ENCODE measurements around the gene TBC1D1. TPM values are rescaled to one million over a fixed set of nuclear protein-coding genes. Genes with fewer than 3 reads are reported as not detected.

Gene TBC1D1
- total RNA-seq, 1 donor from 2014 or later: 92.7 TPM

DNA sequence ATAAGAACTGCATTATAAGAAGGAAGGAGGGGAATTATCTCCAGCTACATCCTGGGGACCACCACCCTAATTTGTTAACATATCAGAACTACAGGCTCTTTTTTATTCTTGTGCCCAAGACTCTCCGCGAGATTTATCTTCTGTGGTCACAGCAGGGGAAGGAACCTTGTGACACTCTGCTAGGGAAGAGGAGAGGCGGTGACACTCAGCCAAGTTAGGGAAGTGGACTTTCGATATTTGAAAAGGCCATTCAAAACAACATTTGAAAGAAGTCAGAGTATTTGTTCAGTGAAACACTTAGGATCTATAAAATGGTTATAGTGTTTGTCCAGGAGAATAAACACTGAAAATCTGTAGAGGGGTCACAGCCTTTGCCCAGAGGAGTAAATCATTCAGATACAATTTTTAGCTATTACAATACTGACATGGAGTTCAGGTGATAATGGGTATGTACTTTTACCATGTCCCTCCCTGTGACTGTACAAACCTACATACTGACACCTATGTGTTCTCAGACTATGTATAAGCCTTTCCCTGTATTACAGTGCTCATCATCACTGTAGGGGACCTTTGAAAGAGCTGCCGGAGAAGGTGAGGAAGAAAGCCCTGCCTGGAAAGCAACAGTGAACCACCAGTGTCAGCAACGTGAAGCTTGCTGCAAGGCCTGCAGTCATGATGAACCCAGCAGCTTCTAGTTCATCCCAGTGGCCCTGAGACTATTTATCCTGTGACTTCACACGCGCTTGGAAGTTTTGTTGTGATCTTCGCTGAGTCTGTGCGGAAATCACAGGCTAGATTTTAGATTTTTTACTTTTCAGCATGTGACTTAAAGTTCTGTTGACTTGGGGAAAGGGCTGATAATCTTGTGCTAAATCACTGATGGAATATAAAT is 60.8 kb downstream of the TBC1D1 start:
- TF ChIP-seq, protein P1, sequence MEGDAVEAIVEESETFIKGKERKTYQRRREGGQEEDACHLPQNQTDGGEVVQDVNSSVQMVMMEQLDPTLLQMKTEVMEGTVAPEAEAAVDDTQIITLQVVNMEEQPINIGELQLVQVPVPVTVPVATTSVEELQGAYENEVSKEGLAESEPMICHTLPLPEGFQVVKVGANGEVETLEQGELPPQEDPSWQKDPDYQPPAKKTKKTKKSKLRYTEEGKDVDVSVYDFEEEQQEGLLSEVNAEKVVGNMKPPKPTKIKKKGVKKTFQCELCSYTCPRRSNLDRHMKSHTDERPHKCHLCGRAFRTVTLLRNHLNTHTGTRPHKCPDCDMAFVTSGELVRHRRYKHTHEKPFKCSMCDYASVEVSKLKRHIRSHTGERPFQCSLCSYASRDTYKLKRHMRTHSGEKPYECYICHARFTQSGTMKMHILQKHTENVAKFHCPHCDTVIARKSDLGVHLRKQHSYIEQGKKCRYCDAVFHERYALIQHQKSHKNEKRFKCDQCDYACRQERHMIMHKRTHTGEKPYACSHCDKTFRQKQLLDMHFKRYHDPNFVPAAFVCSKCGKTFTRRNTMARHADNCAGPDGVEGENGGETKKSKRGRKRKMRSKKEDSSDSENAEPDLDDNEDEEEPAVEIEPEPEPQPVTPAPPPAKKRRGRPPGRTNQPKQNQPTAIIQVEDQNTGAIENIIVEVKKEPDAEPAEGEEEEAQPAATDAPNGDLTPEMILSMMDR (IDR thresholded peaks at IDR 0.05): no peak
- DNase-seq (ENCODE audit: low spot score): no peak
- Mint-ChIP-seq H3K27me3 (ENCODE audit: low read depth) (no peaks in the 10 kb centered on the region), H3K4me1 (ENCODE audit: low read depth) (peaks cover 8% of the 10 kb centered on the region), H3K9me3 (ENCODE audit: low read depth) (no peaks in the 10 kb centered on the region), H3K36me3 (ENCODE audit: low read depth) (peaks cover 2% of the 10 kb centered on the region), H3K27ac (ENCODE audit: unreplicated experiment) (no peak overlapping the region), H3K4me3 (ENCODE audit: unreplicated experiment) (no peak overlapping the region)

DNA sequence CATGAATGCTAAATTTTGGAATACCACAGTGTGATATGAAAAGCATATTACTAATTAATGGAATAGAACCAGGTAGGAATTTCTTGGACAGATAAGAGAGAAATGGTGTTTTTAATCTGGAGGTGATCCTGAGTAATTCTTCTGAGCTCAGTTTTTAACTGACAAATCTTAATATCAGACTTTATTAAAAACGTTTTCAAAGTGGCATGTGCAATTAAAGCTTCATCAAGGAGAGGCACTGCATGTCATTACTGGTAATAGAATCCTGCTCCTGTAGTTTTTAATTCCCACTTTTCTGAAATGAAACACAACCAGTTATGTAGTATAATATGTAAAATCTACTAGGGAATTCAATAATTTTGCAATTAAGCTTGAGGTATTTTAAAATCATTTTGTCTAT is 62.3 kb downstream of the TBC1D1 start:
- TF ChIP-seq, protein P1 (IDR thresholded peaks at IDR 0.05): no peak
- no peak overlapping the region for H3K4me3 Mint-ChIP-seq (ENCODE audit: unreplicated experiment)
- H3K27ac Mint-ChIP-seq (ENCODE audit: unreplicated experiment): no peak overlapping the region
- H3K9me3 Mint-ChIP-seq (ENCODE audit: low read depth): no peaks in the 10 kb centered on the region
- no peaks in the 10 kb centered on the region for H3K27me3 Mint-ChIP-seq (ENCODE audit: low read depth)
- DNase-seq (ENCODE audit: low spot score): no peak
- peaks cover 2% of the 10 kb centered on the region for H3K36me3 Mint-ChIP-seq (ENCODE audit: low read depth)
- H3K4me1 Mint-ChIP-seq (ENCODE audit: low read depth): peaks cover 15% of the 10 kb centered on the region

DNA sequence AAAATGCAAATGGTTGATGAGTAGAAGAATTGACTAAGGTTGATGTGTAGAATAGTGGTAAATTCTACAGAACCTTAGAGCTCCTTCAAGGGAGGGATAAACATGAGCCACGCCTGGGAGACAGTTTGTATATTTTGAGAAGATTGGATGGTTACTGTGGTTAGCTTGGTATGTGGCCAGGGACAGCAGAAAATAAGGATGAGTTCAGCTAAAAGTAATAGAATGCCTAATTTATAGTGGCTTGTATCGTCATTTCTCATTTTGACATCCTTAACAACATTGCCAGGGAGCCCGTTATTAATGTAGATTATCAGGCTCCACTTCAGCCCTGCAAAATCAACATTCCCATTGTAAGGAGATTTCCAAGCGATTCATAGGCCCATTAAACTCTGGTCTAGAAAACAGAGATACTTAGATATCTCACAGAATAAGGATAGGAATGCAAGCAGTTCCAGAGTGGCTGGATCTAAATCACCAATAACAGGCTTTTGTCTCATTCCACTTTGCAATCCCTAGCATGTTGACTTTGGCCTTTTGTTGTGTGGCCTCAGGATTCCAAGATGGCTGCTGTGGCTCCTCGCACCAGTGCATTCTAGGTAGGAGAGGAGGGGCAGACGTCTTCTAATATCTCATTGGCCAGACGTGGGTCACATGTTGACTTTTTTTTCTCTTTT is 62.9 kb downstream of the TBC1D1 start:
- no peak overlapping the region for H3K27ac Mint-ChIP-seq (ENCODE audit: unreplicated experiment)
- no peaks in the 10 kb centered on the region for H3K27me3 Mint-ChIP-seq (ENCODE audit: low read depth)
- TF ChIP-seq, protein P1 (IDR thresholded peaks at IDR 0.05): no peak
- no peak overlapping the region for H3K4me3 Mint-ChIP-seq (ENCODE audit: unreplicated experiment)
- H3K9me3 Mint-ChIP-seq (ENCODE audit: low read depth): no peaks in the 10 kb centered on the region
- peaks cover 2% of the 10 kb centered on the region for H3K36me3 Mint-ChIP-seq (ENCODE audit: low read depth)
- DNase-seq (ENCODE audit: low spot score): no peak
- H3K4me1 Mint-ChIP-seq (ENCODE audit: low read depth): peaks cover 19% of the 10 kb centered on the region

DNA sequence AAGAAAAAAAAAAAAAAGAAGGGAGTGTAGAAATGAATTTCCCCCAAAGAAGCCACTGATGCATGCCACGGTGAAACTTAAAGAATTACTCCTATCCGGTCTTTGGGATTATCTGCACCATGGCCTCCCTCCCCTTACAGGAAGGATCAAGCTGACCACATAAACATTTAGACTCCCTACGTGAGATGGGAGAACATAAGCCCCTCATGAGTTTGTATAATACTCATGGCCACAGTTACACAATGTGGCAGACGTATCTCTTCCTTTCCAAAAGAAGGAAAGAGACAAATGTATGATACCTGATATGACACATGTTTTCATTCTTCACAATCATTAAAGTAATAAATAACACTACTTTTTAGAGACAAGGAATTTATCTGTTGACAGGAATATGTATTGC is 66.1 kb downstream of the TBC1D1 start:
- TF ChIP-seq, protein P1 (IDR thresholded peaks at IDR 0.05): no peak
- no peaks in the 10 kb centered on the region for H3K27me3 Mint-ChIP-seq (ENCODE audit: low read depth)
- no peak overlapping the region for H3K27ac Mint-ChIP-seq (ENCODE audit: unreplicated experiment)
- H3K9me3 Mint-ChIP-seq (ENCODE audit: low read depth): no peaks in the 10 kb centered on the region
- no peak overlapping the region for H3K4me3 Mint-ChIP-seq (ENCODE audit: unreplicated experiment)
- peaks cover 2% of the 10 kb centered on the region for H3K36me3 Mint-ChIP-seq (ENCODE audit: low read depth)
- peaks cover 24% of the 10 kb centered on the region for H3K4me1 Mint-ChIP-seq (ENCODE audit: low read depth)
- no peak for DNase-seq (ENCODE audit: low spot score)

DNA sequence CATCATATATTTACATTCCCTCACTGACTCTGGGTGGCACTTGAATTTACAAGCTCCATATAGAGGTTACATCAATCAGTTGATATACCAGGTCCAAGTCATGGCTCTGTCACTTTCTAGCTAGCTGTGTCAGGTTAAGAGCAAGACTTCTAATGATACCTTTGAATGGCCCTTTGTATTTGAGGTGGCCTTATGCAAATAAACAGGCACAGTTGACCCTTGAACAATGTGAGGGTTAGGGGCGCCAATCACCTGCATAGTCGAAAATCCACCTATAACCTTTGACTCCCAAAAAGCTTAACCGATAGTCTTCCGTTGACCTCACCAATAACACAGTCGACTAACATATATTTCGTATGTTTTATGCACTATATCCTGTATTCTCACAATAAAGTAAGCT is 68.0 kb downstream of the TBC1D1 start:
- TF ChIP-seq, protein P1 (IDR thresholded peaks at IDR 0.05): no peak
- no peaks in the 10 kb centered on the region for H3K36me3 Mint-ChIP-seq (ENCODE audit: low read depth)
- H3K4me1 Mint-ChIP-seq (ENCODE audit: low read depth): peaks cover 19% of the 10 kb centered on the region
- no peak overlapping the region for H3K4me3 Mint-ChIP-seq (ENCODE audit: unreplicated experiment)
- no peak for DNase-seq (ENCODE audit: low spot score)
- H3K27ac Mint-ChIP-seq (ENCODE audit: unreplicated experiment): no peak overlapping the region
- no peaks in the 10 kb centered on the region for H3K27me3 Mint-ChIP-seq (ENCODE audit: low read depth)
- H3K9me3 Mint-ChIP-seq (ENCODE audit: low read depth): no peaks in the 10 kb centered on the region
